ENCODE results near the gene NOC2L.
"Not testable (repeated sequence)": the region's sequence is repeated elsewhere in the genome, so short reads cannot be mapped to it uniquely, and the experiment has no call there.

NOC2L gene

GRCh38 chr1:993379-993995 is 34.4 kb upstream of the NOC2L start:
- no peak for DNase-seq (ENCODE audit: low read depth)

GRCh38 chr1:992362-992761 is 33.3 kb upstream of the NOC2L start:
- no peak for DNase-seq (ENCODE audit: low read depth)

- DNase-seq (ENCODE audit: low read depth): no peak
Measured at GRCh38 chr1:991895-992294, 32.8 kb upstream of the NOC2L start.

- not testable (repeated sequence) for DNase-seq (ENCODE audit: low read depth)
Measured at GRCh38 chr1:991275-991674, 32.2 kb upstream of the NOC2L start.

GRCh38 chr1:988061-988460 is 29.0 kb upstream of the NOC2L start:
- DNase-seq (ENCODE audit: low read depth): not testable (repeated sequence)

GRCh38 chr1:985126-985525 is 26.1 kb upstream of the NOC2L start:
- DNase-seq (ENCODE audit: low read depth): no peak

- DNase-seq (ENCODE audit: low read depth): no peak
Measured at GRCh38 chr1:984476-984814, 25.4 kb upstream of the NOC2L start.

GRCh38 chr1:983798-984475 is 24.9 kb upstream of the NOC2L start:
- no peak for DNase-seq (ENCODE audit: low read depth)

GRCh38 chr1:982765-983436 is 23.8 kb upstream of the NOC2L start:
- DNase-seq (ENCODE audit: low read depth): no peak

- no peak for DNase-seq (ENCODE audit: low read depth)
Measured at GRCh38 chr1:981955-982558, 23.0 kb upstream of the NOC2L start, which contains the start of gene PERM1. TSS of gene PERM1 (minus strand) at chr1:982093. CDS start at chr1:981029, 1,064 bp downstream.

- DNase-seq (ENCODE audit: low read depth): no peak
Measured at GRCh38 chr1:981491-981954, 22.5 kb upstream of the NOC2L start.

- no peak for DNase-seq (ENCODE audit: low read depth)
Measured at GRCh38 chr1:980602-981395, 21.7 kb upstream of the NOC2L start.

GRCh38 chr1:980137-980571 is 21.1 kb upstream of the NOC2L start:
- no peak for DNase-seq (ENCODE audit: low read depth)

GRCh38 chr1:979744-980072 is 20.7 kb upstream of the NOC2L start:
- no peak for DNase-seq (ENCODE audit: low read depth)

- no peak for DNase-seq (ENCODE audit: low read depth)
Measured at GRCh38 chr1:978835-979743, 20.0 kb upstream of the NOC2L start.

GRCh38 chr1:978069-978834 is 19.2 kb upstream of the NOC2L start:
- DNase-seq (ENCODE audit: low read depth): no peak

GRCh38 chr1:976791-977190 is 17.7 kb upstream of the NOC2L start:
- not testable (repeated sequence) for DNase-seq (ENCODE audit: low read depth)

GRCh38 chr1:975896-976683 is 17.0 kb upstream of the NOC2L start:
- no peak for DNase-seq (ENCODE audit: low read depth)

GRCh38 chr1:975365-975764 is 16.3 kb upstream of the NOC2L start:
- DNase-seq (ENCODE audit: low read depth): no peak

All from stromal cell of bone marrow (primary cell).